Thyroid gland (tissue), 4 donors: ENCODE data around the gene SLCO3A1. TPM values are rescaled to one million over a fixed set of nuclear protein-coding genes. Genes with fewer than 3 reads are reported as not detected.

Experiments used
- DNase-seq, 2 donors: peaks; one replicate each; pipeline ENCODE4 v3.0.0-alpha.2; 2019
- H3K27ac ChIP-seq, 3 donors: fragments of 200-600 bp; sonication (generic); 1 replicate in 2 of 3; 2 replicates in 1 of 3; pipeline ENCODE4 v1.5.1; 2016 to 2019; ENCODE audit warnings: mild to moderate bottlenecking in 1 of 3, moderate library complexity in 1 of 3
- H3K27me3 ChIP-seq: fragments of 200-600 bp; sonication (generic); one replicate; pipeline ENCODE4 v1.5.1; 2019
- H3K36me3 ChIP-seq, 2 donors: fragments of 200-600 bp; sonication (generic); one replicate each; pipeline ENCODE4 v1.5.1; 2016 to 2019
- H3K4me1 ChIP-seq, 2 donors: fragments of 200-600 bp; sonication (generic); one replicate each; pipeline ENCODE4 v1.5.1; 2017 to 2019
- H3K4me3 ChIP-seq, 3 donors: fragments of 200-600 bp; sonication (generic); replicated peaks in 1 of 3; 1 replicate in 2 of 3; 2 replicates in 1 of 3; pipeline ENCODE4 v1.5.1; 2016; ENCODE audit warnings: mild to moderate bottlenecking in 1 of 3
- H3K9me3 ChIP-seq: fragments of 200-600 bp; sonication (generic); one replicate; pipeline ENCODE4 v1.5.1; 2017
- POLR2A ChIP-seq, 2 donors: fragments of 450-650 bp; IDR thresholded peaks; one replicate each; pipeline ENCODE4 v1.6.1; 2017; ENCODE audit warnings: antibody characterized with exemption in 2 of 2, mild to moderate bottlenecking in 2 of 2, moderate library complexity in 1 of 2
- WGBS, 2 donors: methylation state at CpG; one replicate each; pipeline ENCODE4 v1.1.5; 2017; 5-methylcytosine and 5-hydroxymethylcytosine counted together
- intact Hi-C: fragments of 100-400 bp; cut with DNase I; formaldehyde crosslinking; loops from one replicate; pipeline ENCODE4 v1.15.1; 2023
- total RNA-seq, 4 donors: library from RNA; depleted of rRNA; stranded (reverse); fragments of >200 nt; gene quantifications; one replicate each; pipeline ENCODE4 v1.2.3, GENCODE V29; 2016
- TF ChIP-seq, protein P1 (sequence below), 6 experiments: fragments of 200-600 bp in 3 of 6; fragments of 450-650 bp in 3 of 6; sonication (generic) in 3 of 6; IDR thresholded peaks; one replicate each; pipeline ENCODE4 v1.5.1; 2016 to 2019; ENCODE audit warnings: antibody characterized with exemption in 6 of 6, mild to moderate bottlenecking in 2 of 6, inconsistent platforms in 1 of 6, moderate library complexity in 1 of 6

Gene SLCO3A1
- total RNA-seq, 4 donors from 2014 or later: 23.3 to 31.4 (median 28.0) TPM

GRCh38 chr15:92044203-92044909 lies 190.8 kb downstream of the SLCO3A1 start:
- DNase-seq: no peak
- intact Hi-C loops: no loop called here
- no peaks in the 10 kb centered on the region for H3K27me3 ChIP-seq
- peaks cover 0 to 4% of the 10 kb centered on the region in 2 donors for H3K4me1 ChIP-seq
- TF ChIP-seq POLR2A (IDR thresholded peaks at IDR 0.05): no peak
- TF ChIP-seq, protein P1, sequence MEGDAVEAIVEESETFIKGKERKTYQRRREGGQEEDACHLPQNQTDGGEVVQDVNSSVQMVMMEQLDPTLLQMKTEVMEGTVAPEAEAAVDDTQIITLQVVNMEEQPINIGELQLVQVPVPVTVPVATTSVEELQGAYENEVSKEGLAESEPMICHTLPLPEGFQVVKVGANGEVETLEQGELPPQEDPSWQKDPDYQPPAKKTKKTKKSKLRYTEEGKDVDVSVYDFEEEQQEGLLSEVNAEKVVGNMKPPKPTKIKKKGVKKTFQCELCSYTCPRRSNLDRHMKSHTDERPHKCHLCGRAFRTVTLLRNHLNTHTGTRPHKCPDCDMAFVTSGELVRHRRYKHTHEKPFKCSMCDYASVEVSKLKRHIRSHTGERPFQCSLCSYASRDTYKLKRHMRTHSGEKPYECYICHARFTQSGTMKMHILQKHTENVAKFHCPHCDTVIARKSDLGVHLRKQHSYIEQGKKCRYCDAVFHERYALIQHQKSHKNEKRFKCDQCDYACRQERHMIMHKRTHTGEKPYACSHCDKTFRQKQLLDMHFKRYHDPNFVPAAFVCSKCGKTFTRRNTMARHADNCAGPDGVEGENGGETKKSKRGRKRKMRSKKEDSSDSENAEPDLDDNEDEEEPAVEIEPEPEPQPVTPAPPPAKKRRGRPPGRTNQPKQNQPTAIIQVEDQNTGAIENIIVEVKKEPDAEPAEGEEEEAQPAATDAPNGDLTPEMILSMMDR (IDR thresholded peaks at IDR 0.05): no peak
- no peak overlapping the region for H3K27ac ChIP-seq
- WGBS, 2 donors: 88 to 95% methylated on average over 10 of the region's 10 CpGs
- no peaks in the 10 kb centered on the region for H3K36me3 ChIP-seq
- H3K4me3 ChIP-seq: no peak overlapping the region
- no peaks in the 10 kb centered on the region for H3K9me3 ChIP-seq

DNA sequence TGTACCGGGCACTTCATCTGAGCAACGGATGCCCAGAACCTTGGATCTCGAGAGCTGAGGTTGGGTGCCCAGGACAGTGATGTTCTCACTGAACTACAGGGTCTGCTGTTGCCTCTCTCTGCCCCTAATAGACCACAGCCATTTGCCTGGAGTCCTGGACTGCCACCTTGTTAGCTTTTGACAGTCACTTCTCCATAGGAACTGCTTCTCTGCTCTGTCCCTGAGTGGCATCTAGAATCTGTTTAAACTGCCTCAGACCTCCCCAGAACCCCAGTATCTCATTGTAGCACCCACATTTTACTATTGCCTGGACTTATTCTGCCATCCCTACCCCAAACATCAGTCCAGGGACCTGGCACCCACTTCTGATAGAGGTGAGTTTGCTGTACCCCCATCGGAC lies 194.4 kb downstream of the SLCO3A1 start:
- TF ChIP-seq, protein P1 (IDR thresholded peaks at IDR 0.05): no peak
- no peak for TF ChIP-seq POLR2A (IDR thresholded peaks at IDR 0.05)
- WGBS, 2 donors: 94 to 100% methylated on average over 4 of the region's 4 CpGs
- no peaks in the 10 kb centered on the region for H3K27me3 ChIP-seq
- H3K9me3 ChIP-seq: no peaks in the 10 kb centered on the region
- H3K36me3 ChIP-seq: no peaks in the 10 kb centered on the region
- no peak for DNase-seq
- H3K4me1 ChIP-seq: peaks cover 0 to 12% of the 10 kb centered on the region in 2 donors
- no peak overlapping the region for H3K4me3 ChIP-seq
- intact Hi-C loops: no loop called here
- no peak overlapping the region for H3K27ac ChIP-seq

DNA sequence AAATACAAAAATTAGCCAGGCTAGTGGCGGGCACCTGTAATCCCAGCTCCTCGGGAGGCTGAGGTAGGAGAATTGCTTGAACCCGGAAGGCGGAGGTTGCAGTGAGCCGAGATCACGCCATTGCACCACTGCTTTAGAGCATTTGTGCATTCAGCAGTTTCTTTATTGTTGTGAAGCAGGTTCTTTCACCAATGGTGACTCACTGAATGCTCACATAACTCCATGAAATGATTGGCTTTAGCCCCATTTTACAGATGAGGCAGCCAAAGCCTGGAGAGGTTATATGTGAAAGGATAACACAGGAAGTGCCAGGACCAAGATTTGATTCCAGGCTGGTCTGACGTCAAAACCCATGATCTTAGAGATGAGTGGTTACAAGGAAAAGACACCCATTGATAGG lies 195.2 kb downstream of the SLCO3A1 start:
- H3K27ac ChIP-seq: no peak overlapping the region
- no peak for DNase-seq
- no peaks in the 10 kb centered on the region for H3K9me3 ChIP-seq
- H3K27me3 ChIP-seq: no peaks in the 10 kb centered on the region
- intact Hi-C loops: no loop called here
- no peak overlapping the region for H3K4me3 ChIP-seq
- TF ChIP-seq POLR2A (IDR thresholded peaks at IDR 0.05): no peak
- TF ChIP-seq, protein P1 (IDR thresholded peaks at IDR 0.05): no peak
- H3K4me1 ChIP-seq: peaks cover 0 to 12% of the 10 kb centered on the region in 2 donors
- WGBS, 2 donors: 95 to 96% methylated on average over 7 of the region's 7 CpGs
- no peaks in the 10 kb centered on the region for H3K36me3 ChIP-seq

DNA sequence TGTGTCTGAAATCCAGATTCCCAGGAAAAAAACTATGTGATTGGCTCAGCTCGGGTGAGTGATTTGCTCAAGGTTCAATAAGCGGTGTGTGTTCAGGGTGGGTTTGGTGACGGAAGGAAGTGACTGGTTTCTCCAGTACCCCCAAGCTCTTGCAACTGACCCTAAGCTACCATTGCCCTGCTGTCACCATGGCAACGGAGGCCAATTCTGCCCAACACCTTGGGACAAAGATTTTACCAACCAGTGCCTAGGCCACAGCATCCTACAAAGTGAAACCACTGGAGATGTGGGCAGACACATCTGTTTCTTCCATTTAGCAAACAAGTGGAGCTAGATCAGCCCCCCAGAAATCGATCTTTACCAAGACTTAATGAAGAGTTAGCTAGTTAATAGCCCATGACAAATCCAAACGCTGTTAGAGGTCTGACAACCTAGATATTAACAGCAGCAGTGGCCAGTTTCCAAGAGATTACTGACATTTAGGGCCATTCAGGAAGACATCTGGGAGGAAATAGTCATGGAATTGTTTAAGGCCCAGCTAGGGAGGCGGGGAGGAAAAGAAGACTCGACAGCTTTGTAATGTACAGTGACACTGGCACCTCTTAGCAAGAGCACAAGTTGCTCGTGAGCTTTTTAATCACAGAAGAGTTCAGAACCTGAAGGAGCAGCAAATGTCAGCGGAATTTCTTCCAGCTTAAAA lies 195.9 kb downstream of the SLCO3A1 start:
- Histone ChIP-seq H3K27ac (no peak overlapping the region), H3K36me3 (no peaks in the 10 kb centered on the region), H3K9me3 (no peaks in the 10 kb centered on the region), H3K4me3 (no peak overlapping the region), H3K27me3 (no peaks in the 10 kb centered on the region), H3K4me1 (peaks cover 0 to 12% of the 10 kb centered on the region in 2 donors)
- intact Hi-C loops: no loop called here
- 80 to 85% methylated on average over 10 of the region's 10 CpGs for WGBS, 2 donors
- no peak for DNase-seq
- TF ChIP-seq POLR2A (IDR thresholded peaks at IDR 0.05): no peak
- TF ChIP-seq, protein P1 (IDR thresholded peaks at IDR 0.05): no peak
